ENCODE measurements around the gene FGF5.

FGF5 gene

GRCh38 chr4:80259012-80259411, 7.5 kb upstream of the FGF5 start:
- no peak for DNase-seq (ENCODE audit: low spot score)
- in situ Hi-C loops (cut with MboI; ENCODE audit: low sequenced_read_pairs, unreplicated experiment) = no loop called here
- TF ChIP-seq CTCF (IDR thresholded peaks at IDR 0.05; ENCODE audit: borderline replicate concordance, control extremely low read depth, extremely low read depth, insufficient read depth, missing control alignments) = no peak

GRCh38 chr4:80259817-80260216, 6.6 kb upstream of the FGF5 start:
- no peak for DNase-seq (ENCODE audit: low spot score)
- no peak for TF ChIP-seq CTCF (IDR thresholded peaks at IDR 0.05; ENCODE audit: borderline replicate concordance, control extremely low read depth, extremely low read depth, insufficient read depth, missing control alignments)
- in situ Hi-C loops (cut with MboI; ENCODE audit: low sequenced_read_pairs, unreplicated experiment) = no loop called here

- TF ChIP-seq CTCF (IDR thresholded peaks at IDR 0.05; ENCODE audit: borderline replicate concordance, control extremely low read depth, extremely low read depth, insufficient read depth, missing control alignments) = no peak
- in situ Hi-C loops (cut with MboI; ENCODE audit: low sequenced_read_pairs, unreplicated experiment) = no loop called here
- DNase-seq (ENCODE audit: low spot score) = no peak
Observed at GRCh38 chr4:80261989-80262600, 4.4 kb upstream of the FGF5 start.

GRCh38 chr4:80263541-80264351, 2.7 kb upstream of the FGF5 start:
- in situ Hi-C loops (cut with MboI; ENCODE audit: low sequenced_read_pairs, unreplicated experiment) = no loop called here
- no peak for TF ChIP-seq CTCF (IDR thresholded peaks at IDR 0.05; ENCODE audit: borderline replicate concordance, control extremely low read depth, extremely low read depth, insufficient read depth, missing control alignments)
- DNase-seq (ENCODE audit: low spot score) = no peak

GRCh38 chr4:80264352-80264647, 2.2 kb upstream of the FGF5 start:
- no peak for TF ChIP-seq CTCF (IDR thresholded peaks at IDR 0.05; ENCODE audit: borderline replicate concordance, control extremely low read depth, extremely low read depth, insufficient read depth, missing control alignments)
- in situ Hi-C loops (cut with MboI; ENCODE audit: low sequenced_read_pairs, unreplicated experiment) = no loop called here
- no peak for DNase-seq (ENCODE audit: low spot score)

- TF ChIP-seq CTCF (IDR thresholded peaks at IDR 0.05; ENCODE audit: borderline replicate concordance, control extremely low read depth, extremely low read depth, insufficient read depth, missing control alignments) = no peak
- in situ Hi-C loops (cut with MboI; ENCODE audit: low sequenced_read_pairs, unreplicated experiment) = no loop called here
- no peak for DNase-seq (ENCODE audit: low spot score)
Observed at GRCh38 chr4:80264825-80265224, 1.6 kb upstream of the FGF5 start.

Measured in GM13976 (cell line).